ENCODE measurements around the gene GNG2.

- TF ChIP-seq CTCF (conservative IDR thresholded peaks at IDR 0.05; ENCODE audit: low read length) (no peak), EZH2phosphoT487 (IDR thresholded peaks at IDR 0.05; ENCODE audit: borderline replicate concordance, low read depth, low read length) (no peak)
Measured at GRCh38 chr14:51828017-51828797, 32.2 kb upstream of the GNG2 start.

All from OCI-LY7 (cell line).